Adrenal gland (tissue), 5 donors: ENCODE results near the gene BPIFB6.
"Not testable (repeated sequence)": the region's sequence is repeated elsewhere in the genome, so short reads cannot be mapped to it uniquely, and the experiment has no call there.

ENCODE experiments used
- CTCF ChIP-seq, 6 experiments: fragments of 450-650 bp in 4 of 6; fragments of 200-600 bp in 2 of 6; sonication (generic) in 1 of 6; IDR thresholded peaks; 1 replicate in 5 of 6; 2 replicates in 1 of 6; pipeline versions ENCODE4 v1.5.1 to v1.8.0; 2016 to 2021; ENCODE audit warnings: antibody characterized with exemption in 6 of 6, mild to moderate bottlenecking in 2 of 6, moderate library complexity in 1 of 6
- POLR2A ChIP-seq, 2 donors: fragments of 450-650 bp; IDR thresholded peaks; one replicate each; pipeline ENCODE4 v1.6.1; 2017; ENCODE audit warnings: antibody characterized with exemption in 2 of 2, mild to moderate bottlenecking in 2 of 2, moderate library complexity in 1 of 2
- donor health status: DM: no; HTN: no; CAD: no.

GRCh38 chr20:33045129-33045721, 13.8 kb downstream of the BPIFB6 start:
- TF ChIP-seq CTCF, POLR2A (IDR thresholded peaks at IDR 0.05): not testable (repeated sequence)
